ENCODE measurements around the gene PCDH15.

PCDH15 gene

GRCh38 chr10:54010337-54010933 lies 790.6 kb downstream of the PCDH15 start:
- H3K4me3 ChIP-seq (ENCODE audit: low read depth, low read length): no peak overlapping the region
- DNase-seq (ENCODE audit: low read depth): no peak

DNA sequence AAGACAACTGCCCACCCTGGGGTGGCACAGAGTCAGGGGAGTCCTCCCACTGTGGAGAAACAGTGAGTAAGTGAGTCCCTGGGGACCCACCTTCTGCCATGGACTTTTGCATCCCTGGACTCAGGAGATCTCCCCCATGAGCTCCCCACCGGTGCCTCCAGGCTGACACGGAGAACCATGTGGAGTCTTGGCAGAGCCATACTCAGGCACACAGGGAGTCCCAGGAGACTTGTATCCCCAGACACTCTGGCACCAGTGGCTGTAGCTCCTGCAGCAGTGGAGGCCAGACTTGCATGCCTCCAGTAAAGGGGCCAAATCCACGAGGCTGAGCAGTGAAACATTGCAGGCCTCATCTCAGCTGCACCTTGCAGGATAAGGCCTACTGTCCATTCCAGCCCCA lies 791.4 kb downstream of the PCDH15 start:
- DNase-seq (ENCODE audit: low read depth): no peak
- no peak overlapping the region for H3K4me3 ChIP-seq (ENCODE audit: low read depth, low read length)
- no peak for TF ChIP-seq CTCF (conservative IDR thresholded peaks at IDR 0.05; ENCODE audit: low read depth, low read length)

More at GRCh38 chr10:54010337-54010933, 790.6 kb downstream of the PCDH15 start:
- TF ChIP-seq CTCF (conservative IDR thresholded peaks at IDR 0.05; ENCODE audit: low read depth, low read length): no peak

- no peak overlapping the region for H3K4me3 ChIP-seq (ENCODE audit: low read depth, low read length)
- no peak for DNase-seq (ENCODE audit: low read depth)
- TF ChIP-seq CTCF (conservative IDR thresholded peaks at IDR 0.05; ENCODE audit: low read depth, low read length): no peak
Measured at GRCh38 chr10:54002077-54002476, 799.0 kb downstream of the PCDH15 start.

- no peak overlapping the region for H3K4me3 ChIP-seq (ENCODE audit: low read depth, low read length)
- DNase-seq (ENCODE audit: low read depth): peak; percentile 1
- TF ChIP-seq CTCF (conservative IDR thresholded peaks at IDR 0.05; ENCODE audit: low read depth, low read length): no peak
Measured at GRCh38 chr10:53997953-53998352, 803.1 kb downstream of the PCDH15 start.

DNA sequence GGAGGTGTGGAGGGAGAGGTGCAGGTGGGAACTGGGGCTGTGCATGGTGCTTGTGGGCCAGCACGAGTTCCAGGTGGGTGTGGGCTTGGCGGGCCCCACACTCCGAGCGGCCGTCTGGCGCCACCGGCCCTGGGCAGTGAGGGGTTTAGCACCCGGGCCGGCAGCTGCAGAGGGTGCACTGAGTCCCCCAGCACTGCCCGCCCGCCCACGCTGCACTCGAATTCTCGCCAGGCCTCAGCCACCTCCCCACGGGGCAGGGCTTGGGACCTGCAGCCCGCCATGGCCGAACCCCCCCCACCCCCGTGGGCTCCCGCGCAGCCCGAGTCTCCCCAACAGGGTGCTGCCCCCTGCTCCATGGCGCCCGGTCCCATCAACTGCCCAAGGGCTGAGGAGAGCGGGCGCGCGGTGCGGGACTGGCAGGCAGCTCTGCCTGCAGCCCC lies 810.2 kb downstream of the PCDH15 start:
- TF ChIP-seq CTCF (conservative IDR thresholded peaks at IDR 0.05; ENCODE audit: low read depth, low read length): no peak
- H3K4me3 ChIP-seq (ENCODE audit: low read depth, low read length): no peak overlapping the region
- DNase-seq (ENCODE audit: low read depth): no peak

GRCh38 chr10:53983431-53983830 lies 817.6 kb downstream of the PCDH15 start:
- no peak overlapping the region for H3K4me3 ChIP-seq (ENCODE audit: low read depth, low read length)
- no peak for DNase-seq (ENCODE audit: low read depth)
- no peak for TF ChIP-seq CTCF (conservative IDR thresholded peaks at IDR 0.05; ENCODE audit: low read depth, low read length)

- no peak overlapping the region for H3K4me3 ChIP-seq (ENCODE audit: low read depth, low read length)
- no peak for DNase-seq (ENCODE audit: low read depth)
- TF ChIP-seq CTCF (conservative IDR thresholded peaks at IDR 0.05; ENCODE audit: low read depth, low read length): no peak
Measured at GRCh38 chr10:53980210-53980609, 820.8 kb downstream of the PCDH15 start.
